HG03457 (cell line): Measurements from ENCODE around the gene IMMP2L.

Source experiments
- ATAC-seq: cut with Tn5 transposase; IDR thresholded peaks from one replicate; pipeline ENCODE4 v1.9.1; 2021; ENCODE audit warnings: moderate number of reproducible peaks; ENCODE audit not compliant: unreplicated experiment

IMMP2L gene

DNA sequence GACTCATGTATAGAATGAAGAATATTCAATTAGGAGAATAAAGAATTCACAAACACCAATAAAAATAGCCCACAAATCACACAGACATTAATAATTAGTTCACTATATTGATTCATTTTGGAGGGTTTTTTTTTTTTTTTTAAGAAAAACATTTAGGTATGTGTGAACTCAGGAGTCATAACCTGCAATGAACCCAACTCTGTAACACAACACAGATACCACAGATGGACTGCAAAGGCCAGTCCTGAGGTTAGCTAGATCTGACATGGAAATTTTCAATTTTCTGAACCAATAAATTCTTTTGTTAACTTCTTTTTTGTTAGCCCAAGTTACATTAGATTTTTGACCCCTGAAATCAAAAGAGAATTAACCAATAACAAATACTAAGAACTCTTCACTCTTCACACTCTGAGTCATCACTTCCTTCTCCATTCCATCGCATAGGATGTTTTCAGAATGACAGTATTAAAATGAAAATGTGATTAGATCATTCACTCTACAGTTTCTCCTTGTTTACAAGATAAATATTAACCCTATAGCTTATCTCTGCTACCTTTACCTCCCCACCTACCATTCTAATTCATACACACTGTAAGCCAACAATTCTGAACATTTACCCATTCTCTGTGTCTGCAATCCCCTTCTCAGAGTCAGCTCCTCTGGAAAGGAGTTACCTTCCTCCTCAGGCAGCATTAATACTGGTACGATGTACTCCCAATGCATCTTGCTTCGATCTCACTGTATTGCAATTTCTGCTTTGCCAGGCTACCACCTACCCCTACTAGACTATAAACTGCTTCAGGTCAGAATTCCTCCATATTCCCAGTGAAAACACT lies 329.8 kb downstream of the IMMP2L start:
- peak; percentile 90 for ATAC-seq

DNA sequence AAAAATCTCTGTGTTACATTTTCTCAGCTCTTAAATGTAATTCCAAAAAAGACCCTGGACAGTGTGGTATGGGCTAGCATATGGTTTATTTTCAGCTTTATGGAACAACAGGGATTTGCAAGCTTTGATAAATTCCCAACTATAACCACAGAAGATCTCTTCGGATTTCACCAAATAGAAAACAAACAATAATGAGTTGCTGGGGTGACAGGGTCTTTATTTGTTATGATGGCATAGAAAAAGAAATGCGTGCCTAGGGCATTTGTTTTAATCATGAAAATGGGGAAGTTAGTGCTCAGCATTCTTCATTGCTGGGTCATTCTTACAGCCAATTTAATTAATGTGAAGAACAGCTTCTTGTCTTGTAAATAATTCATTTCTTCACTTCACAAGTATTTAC lies 332.4 kb downstream of the IMMP2L start:
- no peak for ATAC-seq

GRCh38 chr7:111229181-111229740 lies 333.0 kb downstream of the IMMP2L start:
- ATAC-seq: no peak

- ATAC-seq: no peak
Measured at GRCh38 chr7:111228437-111228836, 333.9 kb downstream of the IMMP2L start.

- no peak for ATAC-seq
Measured at GRCh38 chr7:111226800-111227199, 335.5 kb downstream of the IMMP2L start.

DNA sequence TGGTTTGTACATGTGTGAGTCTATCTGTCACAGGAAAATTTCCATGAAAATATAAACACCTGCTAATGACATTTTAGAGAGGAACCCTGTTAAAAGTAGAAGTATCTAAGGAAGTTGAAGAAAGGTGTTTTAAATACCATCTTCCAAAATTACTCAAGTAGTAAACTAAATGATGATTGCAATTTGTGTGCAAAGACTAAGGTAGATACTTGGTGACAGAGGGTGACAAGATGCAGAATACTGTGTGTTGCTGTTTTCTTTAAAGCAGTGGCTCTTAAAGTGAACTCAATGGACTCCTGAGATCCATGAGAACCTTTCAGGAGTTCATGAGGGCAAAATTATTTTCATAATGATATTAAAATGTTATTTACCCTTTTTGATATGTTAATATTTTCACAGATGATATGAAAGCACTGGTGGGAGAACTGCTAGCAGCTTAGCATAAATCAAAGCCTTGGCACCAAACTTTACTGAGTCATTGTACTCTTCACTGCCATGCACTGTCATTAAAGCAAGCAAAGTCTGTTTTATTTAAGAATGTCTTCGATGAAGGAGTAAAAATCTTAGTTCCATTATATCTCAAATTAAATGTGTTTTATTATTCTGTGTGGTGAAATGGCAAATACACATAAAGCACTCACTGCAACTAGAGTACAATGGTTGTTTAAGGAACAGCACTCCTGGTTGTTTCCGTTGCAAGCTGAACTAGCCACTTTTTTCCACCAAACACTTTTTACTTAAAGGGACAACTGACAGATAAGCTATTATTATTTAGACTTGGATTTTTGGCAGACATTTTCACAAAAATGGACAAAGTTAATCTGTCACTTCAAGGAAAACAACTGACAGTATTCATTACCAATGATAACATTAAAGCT lies 337.7 kb downstream of the IMMP2L start:
- no peak for ATAC-seq

- ATAC-seq: no peak
Measured at GRCh38 chr7:111223802-111224253, 338.5 kb downstream of the IMMP2L start.

GRCh38 chr7:111215550-111215949 lies 346.7 kb downstream of the IMMP2L start:
- ATAC-seq: no peak

DNA sequence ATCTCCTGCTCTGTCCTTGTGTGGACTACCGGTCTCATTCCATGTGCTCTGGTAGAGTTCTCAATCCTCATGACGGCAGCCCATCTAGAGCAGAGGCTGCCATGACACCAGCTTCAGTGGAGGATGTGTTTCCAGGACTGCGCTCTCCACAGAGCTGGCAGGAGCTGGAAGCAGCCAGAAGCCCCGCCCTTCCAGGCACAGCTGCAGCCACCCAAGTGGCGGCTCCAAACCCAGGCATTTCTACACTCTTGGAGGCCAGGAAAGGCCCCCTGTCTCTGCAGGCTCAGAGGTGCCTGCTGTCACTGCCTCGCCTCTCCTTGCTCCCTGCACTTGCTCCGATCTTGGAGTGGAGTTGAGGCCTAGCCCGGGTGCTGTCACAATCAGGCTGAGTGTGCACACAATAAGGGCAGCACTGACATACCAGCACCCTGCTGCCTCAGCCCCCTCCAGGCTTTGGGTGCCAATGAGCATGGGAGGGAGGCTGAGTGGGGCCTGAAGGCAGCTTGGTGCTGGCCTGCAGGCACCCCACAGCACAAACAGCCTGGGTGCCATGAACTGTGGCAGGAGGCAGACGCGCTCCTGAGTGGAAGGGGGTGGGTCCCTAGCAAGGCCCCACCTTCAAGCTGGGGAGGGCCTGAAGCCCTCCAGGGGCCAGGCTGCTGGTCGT lies 349.3 kb downstream of the IMMP2L start:
- ATAC-seq: no peak

- ATAC-seq: no peak
Measured at GRCh38 chr7:111210996-111211395, 351.3 kb downstream of the IMMP2L start.

DNA sequence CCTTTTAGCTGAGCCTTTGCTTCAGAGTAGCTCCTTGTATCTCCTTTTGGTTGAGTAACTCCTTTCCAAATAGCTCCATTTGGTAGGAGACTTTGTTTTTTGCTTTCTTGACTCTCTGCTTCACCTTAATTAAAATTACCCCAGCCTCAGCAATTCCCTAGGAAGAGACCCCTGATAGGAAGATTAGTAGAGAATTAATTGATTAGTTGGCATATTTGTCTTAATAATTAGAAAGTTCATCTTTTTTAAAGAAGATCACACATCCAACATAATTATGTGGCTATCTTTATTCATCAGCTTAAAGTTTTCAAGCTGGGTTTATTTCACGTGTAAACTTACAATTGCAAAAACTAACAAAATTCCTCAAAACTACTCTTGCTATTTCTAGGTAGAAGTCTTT lies 352.2 kb downstream of the IMMP2L start:
- ATAC-seq: no peak

DNA sequence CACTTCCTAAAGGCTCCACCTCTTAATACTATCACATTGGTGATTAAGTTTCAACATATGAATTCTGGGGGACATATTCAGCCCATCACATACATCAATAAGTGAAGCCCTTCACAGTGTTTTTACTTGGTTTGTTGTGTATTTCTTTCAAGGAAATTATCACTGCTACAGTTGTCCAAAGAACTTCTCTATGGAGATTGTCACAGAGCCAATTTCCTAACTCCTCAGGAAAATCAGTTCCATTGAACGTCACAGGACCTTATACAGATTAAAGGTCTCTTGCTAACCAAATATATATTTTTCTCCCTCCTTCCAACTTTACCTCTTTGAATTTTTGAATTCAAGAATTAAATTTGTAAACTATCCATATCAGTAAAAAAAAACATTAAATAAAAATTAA lies 357.0 kb downstream of the IMMP2L start:
- ATAC-seq: no peak

DNA sequence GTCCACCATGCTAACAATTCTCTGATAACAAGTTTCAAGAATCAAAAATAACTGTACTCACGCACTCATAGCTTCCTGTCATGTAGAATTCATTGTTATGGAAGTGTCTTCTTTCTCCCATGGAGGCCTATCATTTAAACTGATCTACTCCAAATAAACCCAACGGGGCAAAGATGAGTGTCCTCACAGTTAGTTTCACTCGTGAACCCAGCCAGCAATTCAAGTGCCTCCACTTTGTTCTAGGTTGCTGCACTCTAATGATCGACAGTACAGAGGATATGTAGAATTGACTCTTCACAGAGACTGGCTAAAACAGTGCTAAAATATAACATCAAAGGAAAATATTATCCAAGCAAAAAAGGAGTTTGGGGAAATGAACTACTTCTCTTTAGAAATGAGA lies 360.0 kb downstream of the IMMP2L start:
- ATAC-seq: no peak

GRCh38 chr7:111199643-111200042 lies 362.6 kb downstream of the IMMP2L start:
- no peak for ATAC-seq

DNA sequence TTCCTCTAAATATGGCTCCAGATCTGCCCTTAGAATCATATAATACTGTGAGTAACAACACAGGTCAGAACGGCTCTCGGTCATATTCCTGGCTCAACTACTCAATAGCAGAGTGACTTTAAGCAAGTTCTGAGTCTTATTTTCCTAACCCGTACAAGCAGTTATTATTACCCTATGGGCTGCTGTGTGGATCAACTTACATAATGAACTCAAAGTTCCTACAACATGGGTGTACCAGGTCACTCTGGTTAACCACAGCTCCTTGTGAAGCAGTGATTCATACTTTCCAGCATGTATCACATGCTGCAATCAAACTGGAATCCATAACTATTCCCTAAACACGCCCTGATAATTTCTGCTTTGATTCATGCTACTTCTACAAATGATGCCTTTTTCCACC lies 364.0 kb downstream of the IMMP2L start:
- ATAC-seq: no peak

- ATAC-seq: no peak
Measured at GRCh38 chr7:111196655-111197054, 365.6 kb downstream of the IMMP2L start.

GRCh38 chr7:111192614-111193413 lies 369.5 kb downstream of the IMMP2L start:
- ATAC-seq: no peak

DNA sequence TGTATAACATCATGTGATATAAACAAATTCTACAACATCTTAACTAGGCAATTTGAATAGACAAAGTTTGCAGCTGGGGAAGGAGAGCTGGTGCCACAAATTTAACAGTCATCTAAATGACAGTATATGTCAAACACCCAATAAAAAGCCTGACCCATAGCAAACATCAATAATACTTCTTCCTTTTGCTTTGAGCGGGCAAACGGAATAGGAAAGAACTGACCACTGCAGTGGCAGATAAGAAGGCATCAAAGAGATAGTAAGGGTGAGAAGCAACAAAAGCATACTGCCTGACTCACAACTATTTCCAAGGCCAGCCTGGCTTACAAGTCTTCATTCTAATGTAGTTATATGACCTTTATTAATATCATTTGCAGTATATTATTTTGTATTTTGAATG lies 371.5 kb downstream of the IMMP2L start:
- ATAC-seq: no peak

DNA sequence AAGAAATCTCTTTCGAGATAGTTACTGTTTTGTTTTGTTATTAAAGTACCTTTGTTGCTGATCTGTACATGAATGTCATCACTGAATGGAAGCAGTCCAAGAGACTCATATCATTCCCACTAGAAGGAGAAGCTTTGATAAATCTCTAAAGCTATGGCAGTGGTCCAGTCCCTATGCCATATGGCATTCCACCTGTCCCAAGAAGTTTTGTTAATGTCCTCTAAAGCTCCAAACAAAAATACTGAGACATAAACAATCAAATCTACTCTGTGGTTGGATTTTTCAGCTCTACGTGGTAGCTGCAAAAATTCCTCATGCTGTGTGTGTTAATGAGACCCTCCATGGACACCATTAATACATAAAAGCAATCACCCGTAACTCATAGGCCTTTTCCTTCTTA lies 377.3 kb downstream of the IMMP2L start:
- no peak for ATAC-seq

- ATAC-seq: no peak
Measured at GRCh38 chr7:111183321-111183720, 379.0 kb downstream of the IMMP2L start.
